Kidney (tissue), 14 donors: ENCODE measurements around the gene FECH. TPM values are rescaled to one million over a fixed set of nuclear protein-coding genes. Genes with fewer than 3 reads are reported as not detected.

ENCODE experiments used
- DNase-seq, 5 donors: peaks; one replicate each; pipeline ENCODE4 v3.0.0-alpha.2; 2013 to 2020
- FAIRE-seq: peaks from 2 replicates; lab custom pipeline; 2012; peaks lifted over from hg19 to GRCh38; lab: Jason Lieb, UNC
- H3K27ac ChIP-seq, 2 donors: one replicate each; pipeline ENCODE4 v1.7.0; 2013; ENCODE audit warnings: low read depth in 2 of 2, low read length in 2 of 2, inconsistent platforms in 1 of 2
- H3K27me3 ChIP-seq: one replicate; pipeline ENCODE4 v1.7.1; 2013; ENCODE audit warnings: low read length, inconsistent platforms; ENCODE audit not compliant: control insufficient read depth, insufficient read depth
- H3K36me3 ChIP-seq, 3 donors: one replicate each; pipeline versions ENCODE4 v1.7.0 to v1.7.1; 2013; ENCODE audit warnings: low read length in 3 of 3, control low read depth in 1 of 3, inconsistent platforms in 1 of 3; ENCODE audit not compliant: insufficient read depth in 3 of 3, control insufficient read depth in 2 of 3
- H3K4me1 ChIP-seq, 3 donors: one replicate each; pipeline versions ENCODE4 v1.7.0 to v1.7.1; 2013; ENCODE audit warnings: low read length in 3 of 3, inconsistent platforms in 1 of 3, low read depth in 1 of 3; ENCODE audit not compliant: control insufficient read depth in 2 of 3, insufficient read depth in 2 of 3
- H3K4me3 ChIP-seq, 3 donors: one replicate each; pipeline versions ENCODE4 v1.7.0 to v1.8.1; 2013; ENCODE audit warnings: low read length in 3 of 3, control low read depth in 1 of 3, inconsistent platforms in 1 of 3
- H3K9ac ChIP-seq, 3 donors: one replicate each; pipeline versions ENCODE4 v1.7.0 to v1.7.1; 2013; ENCODE audit warnings: low read length in 3 of 3, control low read depth in 1 of 3, inconsistent platforms in 1 of 3
- H3K9me3 ChIP-seq, 3 donors: one replicate each; pipeline versions ENCODE4 v1.7.0 to v1.7.1; 2013; ENCODE audit warnings: low read length in 3 of 3, control low read depth in 1 of 3, inconsistent platforms in 1 of 3; ENCODE audit not compliant: control insufficient read depth in 2 of 3, insufficient read depth in 1 of 3
- CTCF ChIP-seq: IDR thresholded peaks from 3 replicates; pipeline ENCODE4 v1.5.1; 2012; ENCODE audit warnings: mild to moderate bottlenecking, moderate library complexity, borderline replicate concordance; ENCODE audit not compliant: insufficient read depth; ENCODE audit errors: extremely low read depth
- intact Hi-C: fragments of 100-400 bp; cut with DNase I; formaldehyde crosslinking; loops from one replicate; pipeline ENCODE4 v1.11.1; 2022
- polyA plus RNA-seq: library from polyadenylated mRNA; stranded (reverse); fragments of 350-450 nt; fragmentation: Illumina TruSeq; extraction: RNeasy Lipid Tissue Mini Kit (QIAGEN cat#74804); gene quantifications from one replicate; pipeline ENCODE4 v1.2.3, GENCODE V29; 2014; ENCODE audit warnings: low read depth, low replicate concordance; ENCODE audit not compliant: insufficient read depth
- total RNA-seq: library from RNA; stranded (reverse); fragmentation: NEBNext Ultra II Directional; extraction: Animal tissue kit (Norgen Biotek cat#: 25700); gene quantifications from one replicate; pipeline ENCODE4 v1.2.1, GENCODE V29; 2021
- donor health status: control.
- donor health status: control.
- donor health status: control.
- donor health status: control.
- donor health status: control.
- donor health status: DM: yes; HTN: yes; CAD: no.
- donor health status: Normal renal cell carcinoma (clear cell type).

Gene FECH
- total and polyA plus RNA-seq, 2 donors from 2014 or later = 32.5 to 36.9 TPM

- no peak for TF ChIP-seq CTCF
- intact Hi-C loops = no loop called here
- H3K27ac ChIP-seq = peak overlapping the region; percentile 75 to 84
- no peaks in the 10 kb centered on the region for H3K27me3 ChIP-seq
- peaks cover 3 to 16% (median 8%) of the 10 kb centered on the region in 3 donors for H3K4me1 ChIP-seq
- H3K4me3 ChIP-seq = peak overlapping the region; percentile 83 to 91 (median 86)
- H3K36me3 ChIP-seq = no peaks in the 10 kb centered on the region
- no peak for DNase-seq
- peak overlapping the region; percentile 19 to 91 (median 78) for H3K9ac ChIP-seq
- no peak for FAIRE-seq
- no peaks in the 10 kb centered on the region for H3K9me3 ChIP-seq
These were observed 1.1 kb downstream of the FECH start for GRCh38 chr18:57585421-57585820.

- no peak overlapping the region for H3K4me3 ChIP-seq
- H3K9ac ChIP-seq = no peak overlapping the region
- H3K27me3 ChIP-seq = no peaks in the 10 kb centered on the region
- intact Hi-C loops = no loop called here
- no peak for FAIRE-seq
- DNase-seq = no peak
- no peaks in the 10 kb centered on the region for H3K9me3 ChIP-seq
- no peak overlapping the region for H3K27ac ChIP-seq
- peaks cover 0 to 3% (median 3%) of the 10 kb centered on the region in 3 donors for H3K36me3 ChIP-seq
- TF ChIP-seq CTCF = no peak
- H3K4me1 ChIP-seq = peaks cover 3 to 16% (median 8%) of the 10 kb centered on the region in 3 donors
These were observed 2.1 kb downstream of the FECH start for GRCh38 chr18:57584444-57584843.

GRCh38 chr18:57583297-57583835, 3.1 kb downstream of the FECH start:
- DNase-seq = no peak
- H3K4me3 ChIP-seq = no peak overlapping the region
- intact Hi-C loops = no loop called here
- H3K27ac ChIP-seq = no peak overlapping the region
- peaks cover 3 to 16% (median 8%) of the 10 kb centered on the region in 3 donors for H3K4me1 ChIP-seq
- FAIRE-seq = no peak
- H3K9ac ChIP-seq = no peak overlapping the region
- TF ChIP-seq CTCF = no peak
- no peaks in the 10 kb centered on the region for H3K9me3 ChIP-seq
- peaks cover 0 to 6% (median 4%) of the 10 kb centered on the region in 3 donors for H3K36me3 ChIP-seq
- no peaks in the 10 kb centered on the region for H3K27me3 ChIP-seq
